ENCODE results near the gene SH3BP5.

DNA sequence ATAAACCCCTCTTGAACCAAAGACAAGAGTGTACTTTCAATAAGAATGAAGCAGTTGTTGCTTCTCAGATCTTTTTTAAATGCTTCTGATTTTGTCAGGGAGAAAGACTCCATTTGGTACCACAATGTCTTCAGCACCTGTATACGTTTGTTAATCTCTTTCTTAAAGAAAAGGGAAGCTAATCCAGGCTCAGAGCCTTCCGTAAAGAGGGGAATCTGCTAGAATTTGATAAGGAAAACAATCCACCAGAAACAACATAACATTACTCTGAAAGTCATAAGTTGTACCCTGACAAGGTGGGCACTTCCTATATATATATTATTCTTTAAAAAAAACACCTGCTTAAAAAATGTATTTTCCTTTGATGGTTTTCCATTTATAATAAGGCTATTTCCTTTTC is 19.8 kb downstream of the SH3BP5 start:
- no peak for TF ChIP-seq GATA3 (IDR thresholded peaks at IDR 0.05; ENCODE audit: low read depth, low read length)
- TF ChIP-seq GATA2 (IDR thresholded peaks at IDR 0.05; ENCODE audit: low read depth, low read length) = no peak

All from SH-SY5Y (cell line).